Right lobe of liver (tissue), 6 donors: ENCODE measurements around the gene LOXL1. TPM values are rescaled to one million over a fixed set of nuclear protein-coding genes. Genes with fewer than 3 reads are reported as not detected.
A peak's percentile ranks its signal among the peaks of the same experiment; 100 is the strongest.

ENCODE experiments used
- ATAC-seq, 4 donors: fragments of 200-7000 bp; cut with Tn5 transposase; one replicate each; pipeline ENCODE4 v1.9.1; 2020; ENCODE audit warnings: mild to moderate bottlenecking in 4 of 4, moderate library complexity in 4 of 4
- DNase-seq, 3 donors: peaks; one replicate each; pipeline ENCODE4 v3.0.0-alpha.2; 2020
- H3K27ac ChIP-seq, 3 donors: fragments of 200-600 bp; one replicate each; pipeline ENCODE4 v1.8.0; 2022
- H3K27me3 ChIP-seq, 2 donors: fragments of 200-600 bp; one replicate each; pipeline ENCODE4 v1.8.0; 2022
- H3K36me3 ChIP-seq, 4 donors: fragments of 200-600 bp; sonication (generic) in 1 of 4; one replicate each; pipeline versions ENCODE4 v1.5.1 to v1.8.0; 2017 to 2022; ENCODE audit warnings: control low read depth in 1 of 4
- H3K4me1 ChIP-seq, 4 donors: fragments of 200-600 bp; sonication (generic) in 1 of 4; one replicate each; pipeline versions ENCODE4 v1.5.1 to v1.8.0; 2017 to 2022; ENCODE audit warnings: control low read depth in 1 of 4
- H3K4me3 ChIP-seq, 3 donors: fragments of 200-600 bp; one replicate each; pipeline ENCODE4 v1.8.0; 2022
- H3K9me3 ChIP-seq, 4 donors: fragments of 200-600 bp; sonication (generic) in 1 of 4; one replicate each; pipeline versions ENCODE4 v1.5.1 to v1.8.0; 2017 to 2022; ENCODE audit warnings: control low read depth in 1 of 4
- CTCF ChIP-seq, 4 donors: fragments of 200-600 bp in 3 of 4; fragments of 450-650 bp in 1 of 4; IDR thresholded peaks; one replicate each; pipeline versions ENCODE4 v1.5.1 to v1.8.0; 2016 to 2022; ENCODE audit warnings: antibody characterized with exemption in 4 of 4, mild to moderate bottlenecking in 2 of 4
- POLR2A ChIP-seq: fragments of 450-650 bp; IDR thresholded peaks from one replicate; pipeline ENCODE4 v1.6.1; 2017; ENCODE audit warnings: antibody characterized with exemption, mild to moderate bottlenecking
- WGBS: methylation state at CpG from one replicate; pipeline ENCODE4 v1.1.6; 2018; ENCODE audit warnings: low coverage, low lambda C conversion rate; ENCODE audit not compliant: insufficient coverage; ENCODE audit errors: missing lambda C conversion rate; 5-methylcytosine and 5-hydroxymethylcytosine counted together
- intact Hi-C, 2 donors: fragments of 100-400 bp; cut with DNase I; formaldehyde crosslinking; loops; one replicate each; pipeline versions ENCODE4 v1.11.2 to v1.14.1; 2022
- total RNA-seq, 6 experiments: library from RNA; depleted of rRNA in 2 of 6; stranded (reverse); fragments of >200 nt in 2 of 6; fragmentation: NEBNext Ultra II Directional in 3 of 6; extraction: Animal tissue kit (Norgen Biotek cat#: 25700) in 3 of 6; gene quantifications; one replicate each; pipeline versions ENCODE4 v1.1.0 to v1.2.4, GENCODE V29; 2016 to 2023
- donor health status: DM: no; HTN: yes; CAD: no.
- donor health status: DM: no; HTN: no; CAD: no.
- donor health status: DM: no; HTN: no; CAD: no.
- donor health status: DM: no; HTN: yes; CAD: no.
- donor health status: DM: no; HTN: yes; CAD: no.

Gene LOXL1
- total RNA-seq, 6 experiments from 2014 or later = 0.29 to 2.3 (median 0.83) TPM

- intact Hi-C loops = no loop called here
- Histone ChIP-seq H3K36me3 (peaks cover 0 to 4% (median 0%) of the 10 kb centered on the region in 4 donors), H3K27me3 (no peaks in the 10 kb centered on the region), H3K4me3 (no peak overlapping the region), H3K9me3 (no peaks in the 10 kb centered on the region), H3K4me1 (peaks cover 0 to 9% (median 3%) of the 10 kb centered on the region in 4 donors), H3K27ac (peak overlapping the region in 1 of 3 donors; percentile 4)
- no CpG with 5 or more reads among the region's 13 CpGs for WGBS
- DNase-seq = no peak
- TF ChIP-seq CTCF (IDR thresholded peaks at IDR 0.05) (no peak), POLR2A (no peak)
- ATAC-seq = no peak
Observed at GRCh38 chr15:73988445-73988969, 62.2 kb downstream of the LOXL1 start.

- no peak overlapping the region for H3K4me3 ChIP-seq
- no peaks in the 10 kb centered on the region for H3K9me3 ChIP-seq
- H3K27ac ChIP-seq = peak overlapping the region in 1 of 3 donors; percentile 22
- peaks cover 0 to 14% (median 3%) of the 10 kb centered on the region in 4 donors for H3K4me1 ChIP-seq
- intact Hi-C loops = no loop called here
- DNase-seq = peak in 1 of 3 donors; percentile 38
- no peaks in the 10 kb centered on the region for H3K27me3 ChIP-seq
- WGBS = 70% methylated on average over 2 of the region's 9 CpGs
- H3K36me3 ChIP-seq = peaks cover 0 to 4% (median 0%) of the 10 kb centered on the region in 4 donors
- TF ChIP-seq POLR2A (no peak), CTCF (IDR thresholded peaks at IDR 0.05) (no peak)
- ATAC-seq = no peak
Observed at GRCh38 chr15:73989001-73989798, 62.9 kb downstream of the LOXL1 start.

- peak in 1 of 3 donors; percentile 44 for DNase-seq
- Histone ChIP-seq H3K27me3 (no peaks in the 10 kb centered on the region), H3K36me3 (no peaks in the 10 kb centered on the region), H3K9me3 (no peaks in the 10 kb centered on the region), H3K4me1 (peaks cover 0 to 14% (median 3%) of the 10 kb centered on the region in 4 donors), H3K27ac (peak overlapping the region in 1 of 3 donors; percentile 84), H3K4me3 (no peak overlapping the region)
- intact Hi-C loops = no loop called here
- ATAC-seq = no peak
- WGBS = 64% methylated on average over 4 of the region's 9 CpGs
- TF ChIP-seq CTCF (IDR thresholded peaks at IDR 0.05) (no peak), POLR2A (no peak)
Observed at GRCh38 chr15:73990250-73991005, 64.2 kb downstream of the LOXL1 start.

GRCh38 chr15:73991260-73991659 lies 65.0 kb downstream of the LOXL1 start:
- intact Hi-C loops = no loop called here
- H3K4me1 ChIP-seq = peaks cover 0 to 22% (median 5%) of the 10 kb centered on the region in 4 donors

More at GRCh38 chr15:73991260-73991659, 65.0 kb downstream of the LOXL1 start:
- Histone ChIP-seq H3K27me3 (no peaks in the 10 kb centered on the region), H3K4me3 (peak overlapping the region; percentile 85 to 92 (median 92)), H3K36me3 (no peaks in the 10 kb centered on the region), H3K9me3 (no peaks in the 10 kb centered on the region), H3K27ac (peak overlapping the region; percentile 54 to 84 (median 65))
- TF ChIP-seq POLR2A (no peak), CTCF (IDR thresholded peaks at IDR 0.05) (no peak)
- DNase-seq (peak in 2 of 3 donors; percentile 52 to 62), ATAC-seq (peak in 2 of 4 donors; percentile 2 to 5)
- 42% methylated on average over 4 of the region's 5 CpGs for WGBS
